AG09319 (cell line): Measurements from ENCODE around the gene BNIP5.

Experiments
- DNase-seq: peaks from one replicate; pipeline ENCODE4 v3.0.0-alpha.2; 2010; ENCODE audit warnings: low read depth; ENCODE audit errors: extremely low read depth
- CTCF ChIP-seq: IDR thresholded peaks from 2 replicates; pipeline ENCODE4 v1.5.1; 2011; ENCODE audit warnings: low read depth, mild to moderate bottlenecking, inconsistent platforms, low read length, moderate library complexity

The BNIP5 gene

GRCh38 chr6:36373368-36374019 lies 36.8 kb upstream of the BNIP5 start:
- TF ChIP-seq CTCF = no peak
- no peak for DNase-seq

- no peak for TF ChIP-seq CTCF
- no peak for DNase-seq
Measured at GRCh38 chr6:36372088-36372487, 35.4 kb upstream of the BNIP5 start.

GRCh38 chr6:36371211-36371610 lies 34.5 kb upstream of the BNIP5 start:
- TF ChIP-seq CTCF = no peak
- no peak for DNase-seq

- TF ChIP-seq CTCF = no peak
- DNase-seq = no peak
Measured at GRCh38 chr6:36370638-36371037, 34.0 kb upstream of the BNIP5 start.

- peak; percentile 81 for DNase-seq
- TF ChIP-seq CTCF = no peak
Measured at GRCh38 chr6:36368921-36369865, 32.5 kb upstream of the BNIP5 start.

- DNase-seq = no peak
- no peak for TF ChIP-seq CTCF
Measured at GRCh38 chr6:36368421-36368820, 31.7 kb upstream of the BNIP5 start.

GRCh38 chr6:36367743-36368142 lies 31.1 kb upstream of the BNIP5 start:
- no peak for DNase-seq
- no peak for TF ChIP-seq CTCF
